SK-N-SH (cell line): ENCODE measurements around the gene ECHDC1. TPM values are rescaled to one million over a fixed set of nuclear protein-coding genes. Genes with fewer than 3 reads are reported as not detected.

ENCODE experiments used
- CTCF ChIA-PET: fragments of 300-600, 350-600 bp; formaldehyde crosslinking; extraction: SDS; loops from one replicate; lab custom pipeline; 2021; lab: Yijun Ruan, JAX
- POLR2A ChIA-PET: fragments of 350-600 bp; sonication (Branson Sonifier 250); formaldehyde crosslinking; extraction: SDS; loops from one replicate; lab custom pipeline; 2020; ENCODE audit warnings: antibody characterized with exemption, inconsistent platforms; lab: Yijun Ruan, JAX
- DNase-seq: peaks from one replicate; pipeline ENCODE4 v3.0.0; 2012
- H2AFZ ChIP-seq: fragments of 200-600 bp; sonication (generic); 2 replicates; pipeline ENCODE4 v1.8.1; 2016; ENCODE audit warnings: antibody characterized with exemption, mild to moderate bottlenecking, low read depth
- H3F3A ChIP-seq: fragments of 200-600 bp; sonication (generic); replicated peaks from 2 replicates; pipeline ENCODE3; 2016; ENCODE audit warnings: antibody characterized with exemption, mild to moderate bottlenecking; ENCODE audit not compliant: insufficient read depth
- H3K27ac ChIP-seq, 2 experiments: fragments of 200-500 bp in 1 of 2; fragments of 200-600 bp in 1 of 2; sonication (Bioruptor generic) in 1 of 2; sonication (generic), shearing (Covaris generic) in 1 of 2; 2 replicates each; pipeline versions ENCODE4 v1.5.1 to v1.6.1; 2014 to 2016; ENCODE audit warnings: low read depth in 2 of 2, inconsistent platforms in 1 of 2, low read length in 1 of 2, mild to moderate bottlenecking in 1 of 2, mixed read lengths in 1 of 2
- H3K27me3 ChIP-seq: fragments of 200-600 bp; sonication (generic), shearing (Covaris generic); 2 replicates; pipeline ENCODE4 v1.6.1; 2016; ENCODE audit warnings: mixed run types; ENCODE audit not compliant: insufficient read depth
- H3K36me3 ChIP-seq, 2 experiments: fragments of 200-500 bp in 1 of 2; fragments of 200-600 bp in 1 of 2; sonication (Bioruptor generic) in 1 of 2; sonication (generic) in 1 of 2; replicated peaks in 1 of 2; 2 replicates each; pipeline versions ENCODE3 to v1.5.1; 2014 to 2016; ENCODE audit warnings: low read length in 1 of 2, mild to moderate bottlenecking in 1 of 2; ENCODE audit not compliant: insufficient read depth in 2 of 2, control insufficient read depth in 1 of 2
- H3K4me1 ChIP-seq, 2 experiments: fragments of 200-500 bp in 1 of 2; fragments of 200-600 bp in 1 of 2; sonication (Bioruptor generic) in 1 of 2; sonication (generic), shearing (Covaris generic) in 1 of 2; 2 replicates each; pipeline versions ENCODE4 v1.5.1 to v1.6.1; 2014 to 2016; ENCODE audit warnings: low read depth in 1 of 2, low read length in 1 of 2, mixed run types in 1 of 2; ENCODE audit not compliant: insufficient read depth in 2 of 2, control insufficient read depth in 1 of 2
- H3K4me2 ChIP-seq: fragments of 200-600 bp; sonication (generic), shearing (Covaris generic); 2 replicates; pipeline ENCODE4 v1.6.1; 2017; ENCODE audit warnings: mixed run types
- H3K4me3 ChIP-seq, 2 experiments: fragments of 200-500 bp in 1 of 2; fragments of 200-600 bp in 1 of 2; sonication (Bioruptor generic) in 1 of 2; sonication (generic), shearing (Covaris generic) in 1 of 2; 2 replicates each; pipeline versions ENCODE4 v1.5.1 to v1.8.1; 2014 to 2016; ENCODE audit warnings: low read depth in 2 of 2, inconsistent platforms in 1 of 2, low read length in 1 of 2, mild to moderate bottlenecking in 1 of 2, mixed read lengths in 1 of 2, moderate library complexity in 1 of 2
- H3K79me2 ChIP-seq: fragments of 200-600 bp; sonication (generic); 2 replicates; pipeline ENCODE4 v1.8.1; 2017; ENCODE audit warnings: mild to moderate bottlenecking; ENCODE audit not compliant: insufficient read depth
- H3K9ac ChIP-seq: fragments of 200-600 bp; sonication (generic); 2 replicates; pipeline ENCODE4 v1.6.1; 2017; ENCODE audit warnings: mixed run types
- H3K9me2 ChIP-seq: fragments of 200-600 bp; sonication (generic); 2 replicates; pipeline ENCODE4 v1.6.1; 2017; ENCODE audit warnings: mixed run types
- H3K9me3 ChIP-seq: fragments of 200-600 bp; sonication (generic); 2 replicates; pipeline ENCODE4 v1.6.1; 2017; ENCODE audit warnings: mixed run types, mild to moderate bottlenecking, moderate library complexity
- H4K20me1 ChIP-seq: fragments of 200-600 bp; sonication (generic); 2 replicates; pipeline ENCODE4 v1.6.1; 2017; ENCODE audit warnings: mild to moderate bottlenecking, mixed run types; ENCODE audit not compliant: insufficient read depth
- CHD2 ChIP-seq: fragments of 150-350 bp; IDR thresholded peaks from 2 replicates; pipeline ENCODE4 v1.6.1; 2018; ENCODE audit warnings: low read length; ENCODE audit not compliant: partially characterized antibody
- CTCF ChIP-seq: fragments of 200-600 bp; sonication (generic); IDR thresholded peaks from 2 replicates; pipeline ENCODE4 v1.6.1; 2017; ENCODE audit warnings: antibody characterized with exemption, mild to moderate bottlenecking, moderate library complexity
- ELF1 ChIP-seq: IDR thresholded peaks from 2 replicates; pipeline ENCODE4 v1.4.0; 2012
- EZH2phosphoT487 ChIP-seq: fragments of 200-600 bp; sonication (generic); IDR thresholded peaks from 2 replicates; pipeline ENCODE4 v1.6.1; 2017; ENCODE audit warnings: low read depth, mixed run types, mild to moderate bottlenecking, antibody characterized with exemption, moderate library complexity, borderline replicate concordance
- FOSL2 ChIP-seq: IDR thresholded peaks from 2 replicates; pipeline ENCODE4 v1.4.0; 2012; ENCODE audit warnings: low read depth, mild to moderate bottlenecking, moderate library complexity, borderline replicate concordance
- FOXJ3 ChIP-seq: sonication (generic); formaldehyde crosslinking; IDR thresholded peaks from 2 replicates; pipeline ENCODE4 v1.5.1; 2020; ENCODE audit warnings: mild to moderate bottlenecking, missing genetic modification reagents
- IRF3 ChIP-seq: fragments of 150-350 bp; IDR thresholded peaks from 2 replicates; pipeline ENCODE4 v1.6.1; 2016; ENCODE audit warnings: mild to moderate bottlenecking, low read depth, low read length
- MAX ChIP-seq: IDR thresholded peaks from 2 replicates; pipeline ENCODE4 v1.4.0; 2012; ENCODE audit warnings: low read depth
- MXI1 ChIP-seq: IDR thresholded peaks from 2 replicates; pipeline ENCODE4 v1.6.1; 2012; ENCODE audit warnings: mild to moderate bottlenecking, low read depth, low read length, improper control_type of control experiment
- NRF1 ChIP-seq: IDR thresholded peaks from 2 replicates; pipeline ENCODE4 v1.6.1; 2012; ENCODE audit warnings: low read depth, mild to moderate bottlenecking, low read length
- PBX3 ChIP-seq: IDR thresholded peaks from 2 replicates; pipeline ENCODE4; 2012
- RAD21 ChIP-seq: IDR thresholded peaks from 2 replicates; pipeline ENCODE4 v1.6.1; 2012; ENCODE audit warnings: mild to moderate bottlenecking, low read length
- RCOR1 ChIP-seq: fragments of 150-350 bp; IDR thresholded peaks from 2 replicates; pipeline ENCODE4 v1.6.1; 2017; ENCODE audit warnings: antibody characterized with exemption, low read length
- REST ChIP-seq: IDR thresholded peaks from 2 replicates; pipeline ENCODE4 v1.6.1; 2012; ENCODE audit warnings: mild to moderate bottlenecking, low read depth, low read length, moderate library complexity
- SIN3A ChIP-seq: IDR thresholded peaks from 2 replicates; pipeline ENCODE4 v1.6.1; 2012; ENCODE audit warnings: low read depth, mild to moderate bottlenecking, low read length, moderate library complexity, borderline replicate concordance
- SMC3 ChIP-seq: IDR thresholded peaks from 2 replicates; pipeline ENCODE4 v1.6.1; 2012; ENCODE audit warnings: low read depth, low read length, improper control_type of control experiment
- TAF1 ChIP-seq: IDR thresholded peaks from 2 replicates; pipeline ENCODE4 v1.6.1; 2012; ENCODE audit warnings: low read depth, mild to moderate bottlenecking, low read length, moderate library complexity, borderline replicate concordance
- TEAD4 ChIP-seq: IDR thresholded peaks from 2 replicates; pipeline ENCODE4 v1.4.0; 2012; ENCODE audit warnings: mild to moderate bottlenecking, borderline replicate concordance; ENCODE audit not compliant: insufficient read depth
- USF1 ChIP-seq: IDR thresholded peaks from 2 replicates; pipeline ENCODE4 v1.4.0; 2012; ENCODE audit warnings: low read depth, borderline replicate concordance
- USF2 ChIP-seq: fragments of 150-350 bp; IDR thresholded peaks from 2 replicates; pipeline ENCODE4 v1.6.1; 2017; ENCODE audit warnings: antibody characterized with exemption, low read length, low read depth, borderline replicate concordance
- YY1 ChIP-seq: IDR thresholded peaks from 2 replicates; pipeline ENCODE4 v1.4.0; 2012; ENCODE audit warnings: low read depth, mild to moderate bottlenecking
- WGBS: methylation state at CpG from one replicate; pipeline ENCODE4 v1.1.6; 2017; ENCODE audit warnings: low lambda C conversion rate; 5-methylcytosine and 5-hydroxymethylcytosine counted together
- polyA plus RNA-seq, 3 experiments: library from polyadenylated mRNA; depleted of rRNA; stranded (reverse); fragments of >200 nt; gene quantifications; 2 replicates each; pipeline ENCODE4 v1.2.3, GENCODE V29; 2012

Gene ECHDC1
- polyA plus RNA-seq, 1 of the 3 experiments (the other 2 are of a cell fraction), result 23.3 TPM

GRCh38 chr6:127266178-127266891 lies 77.1 kb downstream of the ECHDC1 start, which contains the start of gene RNF146:
TSS of gene RNF146 (plus strand) at chr6:127266864. CDS start at chr6:127280339, 13,475 bp downstream.
- Histone ChIP-seq H3K27ac (peak within 1 kb of the TSS; percentile 91 to 98), H3K9ac (peak within 1 kb of the TSS; percentile 85), H2AFZ (peak within 1 kb of the TSS; percentile 90), H3K4me2 (peak within 1 kb of the TSS; percentile 83), H4K20me1 (peaks cover 34% of the 10 kb centered on the region), H3K36me3 (no peaks in the 10 kb centered on the region), H3K9me2 (no peaks in the 10 kb centered on the region), H3K27me3 (no peaks in the 10 kb centered on the region; the same call in 1 of the 2 replicates), H3K4me1 (peaks cover 0 to 5% of the 10 kb centered on the region in 2 experiments; a peak in 2 of 4 replicates), H3K9me3 (no peaks in the 10 kb centered on the region), H3K4me3 (peak within 1 kb of the TSS; percentile 71 to 96), H3F3A (peaks cover 10% of the 10 kb centered on the region), H3K79me2 (peaks cover 43% of the 10 kb centered on the region)
- ChIA-PET CTCF (interaction anchor here (0.6 to 1.7 kb wide), 26 partner anchors 8 to 1483 kb away, joined by 3 to 14 read pairs (median 3); partner anchors contain the start of gene MTCL3), POLR2A (interaction anchor here (0.9 to 2.2 kb wide), 10 partner anchors 9 to 1485 kb away, joined by 3 to 14 read pairs (median 4); partner anchors contain the start of genes MTCL3 and NCOA7)
- TF ChIP-seq YY1 (no peak), ELF1 (no peak), FOSL2 (no peak), MAX (0 out of 2 replicates have a peak, but pooled peaks have one; percentile 30), REST (no peak), TAF1 (peak; percentile 66), NRF1 (peak; percentile 51), TEAD4 (0 out of 2 replicates have a peak, but pooled peaks have one; percentile 4), IRF3 (no peak), USF1 (peak; percentile 92), PBX3 (no peak), EZH2phosphoT487 (no peak), FOXJ3 (no peak; the same call in 1 of the 2 replicates), CTCF (peak; percentile 90), RCOR1 (0 out of 2 replicates have a peak, but pooled peaks have one; percentile 9), SIN3A (no peak), USF2 (peak; percentile 71; the same call in 1 of the 2 replicates), MXI1 (peak; percentile 48; the same call in 1 of the 2 replicates), CHD2 (no peak), RAD21 (peak; percentile 50), SMC3 (peak; percentile 32; the same call in 1 of the 2 replicates)
- DNase-seq, result peak; percentile 94
- WGBS, result under 1% methylated on average over 18 of the region's 40 CpGs
